ENCODE results near the gene GAS7.

Gene GAS7

DNA sequence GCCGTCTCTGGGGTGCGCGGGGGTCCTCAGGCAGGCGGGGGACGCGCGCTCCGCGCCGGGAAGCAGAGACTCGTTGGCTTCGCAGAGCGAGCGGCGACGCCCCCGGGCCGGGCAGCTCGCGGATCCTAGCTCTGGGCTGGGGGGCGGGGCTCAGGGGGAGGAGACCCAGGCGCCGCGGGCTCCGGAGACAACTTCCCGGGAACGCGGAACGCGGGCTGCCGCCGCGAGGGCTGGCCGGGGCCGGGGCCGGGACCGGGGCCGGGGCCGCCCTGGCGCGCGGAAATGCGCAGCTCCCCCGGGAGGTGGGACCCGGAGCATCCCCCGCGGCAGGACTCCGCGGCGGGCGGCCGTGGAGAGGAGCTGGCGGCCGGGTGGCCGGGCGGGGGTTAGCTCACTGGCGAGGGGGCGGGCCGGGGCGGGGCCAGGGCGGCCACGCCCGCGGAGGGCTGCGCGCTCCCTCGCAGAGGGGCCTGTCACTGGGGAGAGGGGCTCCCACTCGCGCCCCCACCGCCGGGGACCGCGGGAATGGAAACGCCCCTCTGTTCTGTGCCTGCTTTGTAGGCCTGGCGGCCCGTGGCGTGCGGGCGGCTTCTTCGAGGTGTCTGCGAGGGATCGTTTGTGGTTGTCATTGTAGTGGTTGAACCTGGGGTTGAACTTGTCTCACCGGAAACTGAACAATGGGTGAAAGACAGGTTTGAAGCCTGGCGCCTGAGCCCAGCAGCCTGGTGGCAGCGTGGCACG is at the start of gene GAS7:
Gene GAS7, minus strand, starts transcription at position 98 of the 741 bp plus-strand sequence.
- Mint-ChIP-seq H3K9me3 (peaks cover 10% of the 10 kb centered on the region), H3K36me3 (no peaks in the 10 kb centered on the region), H3K4me3 (peak within 1 kb of the TSS; percentile 81), H3K4me1 (peaks cover 13% of the 10 kb centered on the region), H3K27ac (peak within 1 kb of the TSS; percentile 82)
- peak; percentile 83 for ATAC-seq
- peak; percentile 36 to 68 for DNase-seq (ENCODE audit: low spot score in 2 of 2)

DNA sequence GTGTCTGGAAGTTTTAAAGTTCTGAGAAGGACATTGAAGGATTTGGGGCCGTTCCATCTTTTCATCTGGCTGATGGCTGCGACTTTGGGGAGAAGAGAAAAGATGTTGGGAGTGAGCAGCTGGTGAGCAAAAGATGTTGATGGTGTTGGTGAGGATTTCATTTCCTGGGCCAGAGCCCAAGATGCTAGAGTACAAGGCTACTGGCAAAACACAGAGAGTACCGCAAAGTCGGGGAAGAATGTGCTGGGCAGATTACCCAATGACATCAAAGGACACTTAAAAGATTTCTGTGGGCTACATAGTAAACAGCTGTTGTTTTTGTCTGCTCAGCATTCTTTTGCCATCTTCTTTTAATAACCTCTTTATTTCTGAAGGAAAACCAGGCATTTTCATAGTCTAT is 49.4 kb upstream of the GAS7 start:
- Mint-ChIP-seq H3K36me3 (no peaks in the 10 kb centered on the region), H3K4me1 (peaks cover 14% of the 10 kb centered on the region), H3K9me3 (no peaks in the 10 kb centered on the region), H3K27ac (no peak overlapping the region), H3K4me3 (no peak overlapping the region)
- DNase-seq (ENCODE audit: low spot score in 2 of 2) (no peak), ATAC-seq (no peak)

DNA sequence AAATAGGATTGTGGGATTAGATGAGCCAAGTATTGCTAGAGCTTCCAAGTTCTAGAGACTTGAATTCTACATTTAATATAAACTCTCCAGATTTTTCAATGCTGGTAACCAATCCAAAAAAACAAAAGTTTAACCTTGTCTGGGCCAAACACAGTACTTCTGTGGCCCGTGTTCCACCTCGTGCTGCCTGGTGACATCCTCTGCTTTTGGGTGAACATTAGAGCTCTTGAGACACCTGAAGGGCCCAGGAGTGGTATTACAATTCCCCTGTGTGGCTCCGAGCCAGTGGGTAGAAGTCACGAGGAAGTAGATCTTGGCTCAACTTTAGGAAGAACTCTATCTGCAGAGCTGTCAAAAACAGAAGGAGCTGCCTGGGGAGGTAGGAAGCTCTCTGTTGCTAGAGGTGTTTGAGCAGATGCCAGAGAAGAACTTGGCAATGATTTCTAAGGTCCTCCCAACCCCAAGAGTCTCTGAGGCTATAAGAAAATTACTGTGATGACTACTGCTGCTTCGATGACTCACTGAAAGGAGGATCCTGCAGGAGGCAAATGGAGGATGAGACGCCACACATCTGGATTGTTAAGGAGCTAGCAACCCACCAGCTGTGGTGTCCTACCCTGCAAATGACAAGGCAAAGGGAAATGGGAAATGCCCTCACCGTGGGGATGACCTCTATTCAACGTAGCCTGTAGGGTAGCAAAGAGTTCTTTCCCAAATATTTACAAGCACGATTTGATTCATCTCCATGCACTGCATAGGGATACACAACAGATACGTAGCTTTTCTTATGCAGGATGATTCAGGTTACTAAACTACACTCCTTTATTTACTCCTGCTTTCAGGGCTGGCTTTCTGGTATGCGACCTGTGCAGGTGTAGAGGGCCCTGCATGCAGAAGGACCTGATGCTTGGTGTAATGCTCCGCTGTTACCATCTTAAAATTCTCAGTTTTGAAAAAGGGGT is 45.8 kb upstream of the GAS7 start:
- Mint-ChIP-seq H3K9me3 (peaks cover 2% of the 10 kb centered on the region), H3K4me1 (no peaks in the 10 kb centered on the region), H3K27ac (no peak overlapping the region), H3K4me3 (no peak overlapping the region), H3K36me3 (no peaks in the 10 kb centered on the region)
- ATAC-seq (no peak), DNase-seq (ENCODE audit: low spot score in 2 of 2) (no peak)

DNA sequence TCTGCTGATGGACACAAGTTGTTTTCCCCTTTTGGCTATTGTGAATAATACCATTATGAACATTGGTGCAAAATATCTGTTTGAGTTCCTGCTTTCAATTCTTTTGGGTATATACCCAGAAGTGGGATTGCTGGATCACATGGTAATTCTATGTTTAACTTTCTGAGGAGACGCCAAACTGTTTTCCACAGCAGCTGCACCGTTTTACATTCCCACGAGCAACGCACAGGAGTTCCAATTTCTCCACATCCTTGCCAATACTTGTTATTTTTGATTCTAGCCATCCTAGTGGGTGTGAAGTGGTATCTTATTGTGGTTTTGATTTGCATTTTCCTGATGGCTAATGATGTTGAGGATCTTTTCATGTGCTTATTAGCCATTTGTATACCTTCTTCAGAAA is 43.4 kb upstream of the GAS7 start:
- Mint-ChIP-seq H3K4me3 (no peak overlapping the region), H3K36me3 (no peaks in the 10 kb centered on the region), H3K4me1 (no peaks in the 10 kb centered on the region), H3K27ac (no peak overlapping the region), H3K9me3 (peaks cover 2% of the 10 kb centered on the region)
- ATAC-seq (no peak), DNase-seq (ENCODE audit: low spot score in 2 of 2) (no peak)

- no peak overlapping the region for H3K4me3 Mint-ChIP-seq
- no peak overlapping the region for H3K27ac Mint-ChIP-seq
- ATAC-seq, result no peak
- peaks cover 2% of the 10 kb centered on the region for H3K9me3 Mint-ChIP-seq
- DNase-seq (ENCODE audit: low spot score in 2 of 2), result no peak
- H3K36me3 Mint-ChIP-seq, result no peaks in the 10 kb centered on the region
- no peaks in the 10 kb centered on the region for H3K4me1 Mint-ChIP-seq
Measured at GRCh38 chr17:10238661-10239060, 40.3 kb upstream of the GAS7 start.

DNA sequence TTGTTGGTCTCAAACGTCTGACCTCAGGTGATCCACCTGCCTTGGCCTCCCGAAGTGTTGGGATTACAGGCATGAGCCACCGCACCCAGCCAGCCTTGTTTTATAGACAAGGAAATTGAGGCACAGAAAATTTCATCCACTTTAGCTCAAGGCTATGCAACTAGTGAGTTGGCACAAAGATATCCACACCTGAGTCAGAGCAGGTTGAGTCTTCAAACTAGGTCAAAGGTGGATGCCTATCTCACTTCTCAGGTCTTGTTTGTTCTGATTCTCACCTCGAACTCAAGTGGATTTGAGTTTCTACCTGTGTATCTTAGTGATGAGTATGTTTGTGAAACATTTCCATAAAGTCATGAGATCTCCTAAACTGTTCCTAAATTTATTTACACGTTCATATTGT is 35.6 kb upstream of the GAS7 start:
- Mint-ChIP-seq H3K4me3 (no peak overlapping the region), H3K36me3 (no peaks in the 10 kb centered on the region), H3K9me3 (no peaks in the 10 kb centered on the region), H3K27ac (no peak overlapping the region), H3K4me1 (no peaks in the 10 kb centered on the region)
- DNase-seq (ENCODE audit: low spot score in 2 of 2), result no peak
- no peak for ATAC-seq

DNA sequence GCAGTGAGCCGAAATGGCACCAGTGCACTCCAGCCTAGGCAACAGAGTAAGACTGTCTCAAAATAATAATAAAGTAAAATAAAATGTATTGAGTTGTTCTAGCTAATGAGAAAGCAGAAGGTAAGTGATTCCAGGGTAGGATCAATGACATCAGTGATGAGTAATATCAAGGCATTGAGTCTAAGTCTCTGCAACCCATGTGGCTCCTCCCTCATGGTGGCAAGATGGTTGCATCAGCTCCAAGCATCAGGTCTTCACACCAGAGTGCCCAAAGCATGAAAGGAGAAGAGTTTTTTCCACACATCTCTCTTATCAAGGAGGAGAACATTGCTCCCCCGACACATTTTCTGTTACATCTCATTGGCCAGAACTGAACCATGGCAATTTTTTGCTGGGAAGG is 34.8 kb upstream of the GAS7 start:
- Mint-ChIP-seq H3K27ac (no peak overlapping the region), H3K4me1 (no peaks in the 10 kb centered on the region), H3K9me3 (no peaks in the 10 kb centered on the region), H3K4me3 (no peak overlapping the region), H3K36me3 (no peaks in the 10 kb centered on the region)
- no peak for ATAC-seq
- no peak for DNase-seq (ENCODE audit: low spot score in 2 of 2)

DNA sequence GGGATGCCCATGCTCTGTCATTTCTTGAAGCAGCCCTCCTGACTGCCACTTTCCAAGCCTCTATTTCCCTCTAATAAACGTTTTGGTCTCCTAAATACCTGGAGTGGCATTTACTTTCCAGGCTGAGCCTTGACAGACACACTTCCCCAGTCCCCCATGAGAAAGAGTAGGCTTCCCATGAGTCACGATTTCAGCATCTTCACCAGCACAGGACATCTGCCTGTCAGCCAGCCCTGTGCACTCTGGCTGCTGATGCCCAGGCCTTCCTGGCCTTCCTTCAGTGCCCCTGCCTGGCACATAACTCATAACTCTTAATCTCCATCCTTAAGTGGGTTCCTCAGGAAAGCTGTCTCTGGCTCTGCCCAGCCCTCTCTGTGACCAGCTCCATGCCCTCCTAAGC is 30.8 kb upstream of the GAS7 start:
- no peak overlapping the region for H3K27ac Mint-ChIP-seq
- peaks cover 5% of the 10 kb centered on the region for H3K4me1 Mint-ChIP-seq
- H3K36me3 Mint-ChIP-seq, result no peaks in the 10 kb centered on the region
- DNase-seq (ENCODE audit: low spot score in 2 of 2) (no peak), ATAC-seq (no peak)
- H3K9me3 Mint-ChIP-seq, result no peaks in the 10 kb centered on the region
- H3K4me3 Mint-ChIP-seq, result no peak overlapping the region

DNA sequence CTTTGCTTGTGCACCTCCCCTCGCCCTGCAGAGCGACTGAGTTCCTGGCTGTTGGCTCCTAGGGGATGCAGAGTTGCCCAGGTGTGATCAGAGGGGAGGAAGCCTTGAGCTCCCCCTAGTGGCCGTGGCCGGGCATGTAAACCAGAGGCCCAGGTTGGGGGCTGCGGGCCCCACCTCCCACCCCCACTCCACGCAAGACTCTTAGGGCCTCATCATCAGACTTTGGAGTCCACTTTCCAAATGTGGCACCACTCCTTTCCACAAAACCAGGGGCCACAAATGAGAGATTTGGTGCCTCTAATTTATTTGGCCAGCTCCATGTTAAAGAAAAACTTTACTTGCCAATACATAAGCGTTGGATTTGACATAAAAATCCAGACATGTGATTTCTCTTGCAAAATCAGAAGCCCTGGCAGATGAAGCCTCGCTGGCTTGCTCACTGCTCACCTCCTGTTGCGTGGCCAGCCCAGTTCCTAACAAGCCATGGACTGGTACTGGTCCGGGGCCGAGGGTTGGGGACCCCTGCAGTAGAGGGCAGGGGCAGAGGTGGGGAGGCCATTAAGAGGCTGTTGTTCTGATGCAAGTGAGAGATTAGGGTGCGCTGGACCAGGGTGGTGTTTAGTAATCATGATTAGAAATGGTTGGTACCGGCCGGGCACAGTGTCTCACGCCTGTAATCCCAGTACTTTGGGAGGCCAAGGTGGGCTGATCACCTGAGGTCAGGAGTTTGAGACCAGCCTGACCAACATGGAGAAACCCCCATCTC is 28.7 kb upstream of the GAS7 start:
- H3K4me3 Mint-ChIP-seq, result no peak overlapping the region
- H3K9me3 Mint-ChIP-seq, result no peaks in the 10 kb centered on the region
- no peaks in the 10 kb centered on the region for H3K36me3 Mint-ChIP-seq
- ATAC-seq (peak; percentile 65), DNase-seq (ENCODE audit: low spot score in 2 of 2) (peak; percentile 47 to 68)
- no peak overlapping the region for H3K27ac Mint-ChIP-seq
- peaks cover 5% of the 10 kb centered on the region for H3K4me1 Mint-ChIP-seq

GRCh38 chr17:10224582-10225195 is 26.3 kb upstream of the GAS7 start:
- ATAC-seq, result no peak
- Mint-ChIP-seq H3K4me3 (no peak overlapping the region), H3K27ac (no peak overlapping the region), H3K36me3 (no peaks in the 10 kb centered on the region), H3K4me1 (peaks cover 5% of the 10 kb centered on the region), H3K9me3 (no peaks in the 10 kb centered on the region)
- no peak for DNase-seq (ENCODE audit: low spot score in 2 of 2)

- ATAC-seq (no peak), DNase-seq (ENCODE audit: low spot score in 2 of 2) (no peak)
- peaks cover 5% of the 10 kb centered on the region for H3K9me3 Mint-ChIP-seq
- no peak overlapping the region for H3K27ac Mint-ChIP-seq
- H3K4me3 Mint-ChIP-seq, result no peak overlapping the region
- H3K36me3 Mint-ChIP-seq, result no peaks in the 10 kb centered on the region
- H3K4me1 Mint-ChIP-seq, result no peaks in the 10 kb centered on the region
Measured at GRCh38 chr17:10219193-10219592, 20.8 kb upstream of the GAS7 start.

- Mint-ChIP-seq H3K4me3 (no peak overlapping the region), H3K27ac (no peak overlapping the region), H3K4me1 (no peaks in the 10 kb centered on the region), H3K9me3 (peaks cover 5% of the 10 kb centered on the region), H3K36me3 (no peaks in the 10 kb centered on the region)
- ATAC-seq, result peak; percentile 76
- DNase-seq (ENCODE audit: low spot score in 2 of 2), result no peak
Measured at GRCh38 chr17:10217916-10218315, 19.5 kb upstream of the GAS7 start.

GRCh38 chr17:10216213-10216938 is 18.0 kb upstream of the GAS7 start:
- H3K36me3 Mint-ChIP-seq, result no peaks in the 10 kb centered on the region
- H3K9me3 Mint-ChIP-seq, result peaks cover 5% of the 10 kb centered on the region
- no peak overlapping the region for H3K27ac Mint-ChIP-seq
- H3K4me3 Mint-ChIP-seq, result no peak overlapping the region
- H3K4me1 Mint-ChIP-seq, result no peaks in the 10 kb centered on the region
- ATAC-seq (no peak), DNase-seq (ENCODE audit: low spot score in 2 of 2) (no peak)

DNA sequence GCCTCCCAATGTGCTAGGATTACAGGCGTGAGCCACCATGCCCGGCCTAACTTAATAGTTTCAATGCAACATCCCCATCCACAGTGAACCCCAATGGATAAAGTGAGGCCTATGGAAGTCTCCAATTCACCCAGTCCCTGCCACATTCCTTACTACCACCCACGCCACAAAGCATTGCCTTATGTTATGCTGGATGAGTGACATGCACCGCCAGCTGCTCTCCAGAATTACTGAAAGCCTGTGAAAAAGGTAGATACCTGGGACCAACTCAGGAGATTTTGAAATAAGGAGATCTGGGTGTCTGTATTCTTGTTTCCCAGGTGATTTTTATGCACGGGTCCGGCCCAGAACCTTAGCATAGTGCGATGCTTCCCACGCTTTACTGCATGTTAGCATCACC is 16.9 kb upstream of the GAS7 start:
- H3K4me3 Mint-ChIP-seq, result no peak overlapping the region
- peaks cover 5% of the 10 kb centered on the region for H3K9me3 Mint-ChIP-seq
- H3K36me3 Mint-ChIP-seq, result no peaks in the 10 kb centered on the region
- no peaks in the 10 kb centered on the region for H3K4me1 Mint-ChIP-seq
- no peak overlapping the region for H3K27ac Mint-ChIP-seq
- ATAC-seq (no peak), DNase-seq (ENCODE audit: low spot score in 2 of 2) (no peak)
